Effector CD8-positive, alpha-beta T cell (primary cell): ENCODE data around the gene HOXA1.

Source experiments
- DNase-seq: peaks from one replicate; lab custom pipeline; 2025; lab: John Stamatoyannopoulos, UW

The HOXA1 gene

GRCh38 chr7:27116962-27117886, 21.4 kb upstream of the HOXA1 start:
- DNase-seq: no peak

GRCh38 chr7:27116031-27116961, 20.5 kb upstream of the HOXA1 start:
- DNase-seq: no peak

- DNase-seq: no peak
Observed at GRCh38 chr7:27115221-27116026, 19.6 kb upstream of the HOXA1 start.

GRCh38 chr7:27114881-27115220, 19.1 kb upstream of the HOXA1 start:
- DNase-seq: no peak

- DNase-seq: no peak
Observed at GRCh38 chr7:27113991-27114769, 18.4 kb upstream of the HOXA1 start.

- no peak for DNase-seq
Observed at GRCh38 chr7:27112955-27113949, 17.5 kb upstream of the HOXA1 start.

GRCh38 chr7:27112361-27112760, 16.6 kb upstream of the HOXA1 start:
- no peak for DNase-seq

- no peak for DNase-seq
Observed at GRCh38 chr7:27111751-27112277, 16.0 kb upstream of the HOXA1 start.

- DNase-seq: no peak
Observed at GRCh38 chr7:27111042-27111750, 15.4 kb upstream of the HOXA1 start.

GRCh38 chr7:27110186-27111031, 14.6 kb upstream of the HOXA1 start:
- DNase-seq: no peak

GRCh38 chr7:27109466-27110185, 13.8 kb upstream of the HOXA1 start:
- DNase-seq: no peak

- no peak for DNase-seq
Observed at GRCh38 chr7:27108390-27109127, 12.8 kb upstream of the HOXA1 start.

- no peak for DNase-seq
Observed at GRCh38 chr7:27107391-27108381, 11.9 kb upstream of the HOXA1 start.

- no peak for DNase-seq
Observed at GRCh38 chr7:27106901-27107240, 11.1 kb upstream of the HOXA1 start.

GRCh38 chr7:27106181-27106900, 10.5 kb upstream of the HOXA1 start:
- DNase-seq: no peak
